Posterior vena cava (tissue), 2 donors: Measurements from ENCODE around the gene PTPRT. TPM values are rescaled to one million over a fixed set of nuclear protein-coding genes. Genes with fewer than 3 reads are reported as not detected.

Experiments used
- DNase-seq: peaks from one replicate; pipeline ENCODE4 v3.0.0-alpha.2; 2020; ENCODE audit warnings: low spot score
- intact Hi-C, 2 donors: fragments of 100-400 bp; cut with DNase I; formaldehyde crosslinking; loops; one replicate each; pipeline versions ENCODE4 v1.14.1 to v1.14.2; 2022 to 2023
- total RNA-seq, 2 donors: library from RNA; stranded (reverse); fragmentation: NEBNext Ultra II Directional; extraction: Animal tissue kit (Norgen Biotek cat#: 25700); gene quantifications; one replicate each; pipeline ENCODE4 v1.2.1, GENCODE V29; 2021
- donor health status: DM: yes; HTN: yes; CAD: no.
- donor health status: DM: yes; HTN: yes; CAD: no.

Gene PTPRT
- total RNA-seq, 2 donors from 2014 or later = 0.10 to 0.19 TPM

DNA sequence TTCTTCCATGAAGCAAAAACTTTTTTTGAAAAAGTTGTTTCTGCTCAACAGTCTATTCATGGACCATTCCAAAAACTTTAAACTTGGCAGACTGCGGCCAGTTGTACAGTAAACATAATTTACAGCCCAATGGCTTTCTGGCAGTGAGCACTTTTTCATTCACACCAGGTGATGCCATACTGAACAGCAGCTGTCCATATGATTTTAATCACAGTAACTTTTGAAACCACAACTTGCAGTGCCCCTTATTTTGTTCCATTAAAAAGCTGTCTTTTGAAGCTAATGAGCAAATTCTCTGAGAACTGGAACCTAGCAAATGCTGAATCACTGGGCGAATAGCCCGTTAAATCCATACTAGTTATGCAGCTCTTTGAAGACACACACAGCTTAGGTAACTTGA, 576.6 kb downstream of the PTPRT start:
- DNase-seq = no peak
- intact Hi-C loops = no loop called here

DNA sequence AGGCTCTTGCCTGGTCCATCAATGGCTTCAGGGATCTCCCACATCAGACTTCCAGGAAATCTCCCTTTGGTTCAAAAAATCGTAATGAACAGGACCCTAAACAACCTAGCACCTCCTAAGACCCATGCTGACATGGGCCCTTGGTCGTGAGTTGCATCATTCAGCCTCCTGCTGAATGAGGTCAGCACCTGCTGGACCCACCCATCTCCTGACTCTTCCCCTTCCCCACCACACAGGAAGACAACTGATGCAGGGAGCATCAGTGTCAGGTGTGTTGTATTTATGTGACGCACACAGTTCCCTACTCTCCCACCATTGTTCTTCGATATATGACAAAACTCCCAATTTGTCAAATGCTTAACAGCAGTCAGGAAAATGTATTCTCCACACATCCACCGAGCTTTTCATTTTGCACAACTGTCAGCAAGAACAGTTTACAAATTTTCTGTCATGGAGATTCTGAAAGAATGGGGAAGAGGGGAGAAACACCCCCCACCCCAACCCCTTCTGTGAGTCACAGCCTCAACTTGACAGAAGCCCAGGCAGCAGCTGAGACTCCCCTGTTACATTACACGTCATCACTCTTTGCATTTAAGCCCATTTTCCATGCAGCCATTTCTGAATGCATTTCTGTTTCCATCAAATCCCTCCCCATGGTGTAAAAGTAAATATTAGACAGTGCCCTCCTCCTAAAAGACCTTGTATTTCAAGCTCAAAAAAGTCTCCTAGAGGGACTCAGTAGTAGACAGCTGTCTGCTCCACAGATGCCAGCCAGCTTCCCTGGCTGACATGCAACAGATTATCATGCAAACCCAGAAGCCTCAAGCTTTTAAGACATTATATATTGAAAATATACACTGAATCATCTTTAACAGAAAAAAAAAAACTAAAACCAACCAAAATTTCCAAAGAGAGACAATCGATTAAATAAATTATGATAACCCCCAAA, 577.5 kb downstream of the PTPRT start:
- intact Hi-C loops = no loop called here
- no peak for DNase-seq

DNA sequence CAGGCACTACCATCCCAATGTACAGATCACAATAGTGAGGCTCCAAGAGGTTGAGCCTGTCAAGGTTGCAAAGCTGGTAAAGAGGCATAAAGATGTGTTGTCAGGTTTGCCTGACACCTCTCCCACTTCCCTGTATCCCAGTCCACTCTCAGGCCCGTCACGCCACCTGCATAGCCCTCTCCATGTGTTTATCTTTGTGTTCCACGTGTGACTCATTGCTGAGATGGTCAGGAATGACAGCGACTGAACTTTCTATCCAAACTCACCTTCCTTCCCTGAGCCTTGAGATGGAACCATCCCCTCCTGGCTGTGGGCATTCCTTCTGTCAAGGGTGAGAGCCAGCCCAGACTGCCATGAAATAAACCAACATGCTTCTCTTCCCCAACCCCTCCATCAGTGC, 578.3 kb downstream of the PTPRT start:
- no peak for DNase-seq
- intact Hi-C loops = no loop called here

DNA sequence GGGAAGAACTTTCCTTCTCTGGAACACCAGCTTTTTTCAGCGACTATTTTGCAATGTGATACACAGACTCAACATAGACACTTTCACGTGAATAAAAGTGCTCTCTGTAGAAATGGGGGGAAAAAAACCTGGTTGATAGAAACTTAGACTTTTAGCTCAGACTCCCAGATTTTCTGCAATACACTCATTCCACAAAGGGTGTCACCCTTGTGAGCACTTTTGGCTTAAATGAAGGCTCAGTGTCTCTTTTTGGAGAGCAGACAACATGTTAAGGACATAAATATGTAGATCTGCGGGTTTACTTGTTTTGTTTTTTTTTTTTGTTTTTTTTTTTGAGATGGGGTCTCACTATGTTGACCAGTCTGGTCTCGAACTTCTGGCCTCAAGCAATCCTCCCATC, 579.6 kb downstream of the PTPRT start:
- intact Hi-C loops = no loop called here
- no peak for DNase-seq

GRCh38 chr20:42609618-42610017, 580.1 kb downstream of the PTPRT start:
- intact Hi-C loops = no loop called here
- no peak for DNase-seq

- no peak for DNase-seq
- intact Hi-C loops = no loop called here
These were observed 584.4 kb downstream of the PTPRT start for GRCh38 chr20:42604998-42605956.

DNA sequence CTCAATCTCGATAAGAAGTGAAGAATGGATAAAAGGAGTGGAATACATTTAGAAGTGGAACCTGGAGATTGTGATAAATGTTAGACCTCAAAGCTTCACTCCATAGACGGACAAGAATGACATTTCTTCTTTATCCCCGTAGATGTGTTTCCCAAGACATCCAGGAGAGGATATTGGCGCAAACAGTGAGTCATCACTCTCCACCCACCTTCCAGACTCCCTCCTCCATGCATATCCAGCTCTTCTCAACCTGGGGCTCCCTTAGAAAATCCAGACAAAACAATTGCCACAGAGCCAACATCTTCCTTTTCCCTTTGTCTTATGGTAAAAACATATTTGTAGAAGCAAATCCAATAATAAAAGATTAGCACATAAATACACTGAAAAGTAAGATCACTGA, 586.1 kb downstream of the PTPRT start:
- intact Hi-C loops = no loop called here
- DNase-seq = no peak

- intact Hi-C loops = no loop called here
- DNase-seq = no peak
These were observed 591.1 kb downstream of the PTPRT start for GRCh38 chr20:42598581-42598980.

- intact Hi-C loops = no loop called here
These were observed 594.1 kb downstream of the PTPRT start for GRCh38 chr20:42595625-42596024.

GRCh38 chr20:42594659-42595058, 595.0 kb downstream of the PTPRT start:
- DNase-seq = no peak
- intact Hi-C loops = no loop called here

More at GRCh38 chr20:42595625-42596024, 594.1 kb downstream of the PTPRT start:
- DNase-seq = no peak

- no peak for DNase-seq
- intact Hi-C loops = no loop called here
These were observed 595.7 kb downstream of the PTPRT start for GRCh38 chr20:42594011-42594410.

DNA sequence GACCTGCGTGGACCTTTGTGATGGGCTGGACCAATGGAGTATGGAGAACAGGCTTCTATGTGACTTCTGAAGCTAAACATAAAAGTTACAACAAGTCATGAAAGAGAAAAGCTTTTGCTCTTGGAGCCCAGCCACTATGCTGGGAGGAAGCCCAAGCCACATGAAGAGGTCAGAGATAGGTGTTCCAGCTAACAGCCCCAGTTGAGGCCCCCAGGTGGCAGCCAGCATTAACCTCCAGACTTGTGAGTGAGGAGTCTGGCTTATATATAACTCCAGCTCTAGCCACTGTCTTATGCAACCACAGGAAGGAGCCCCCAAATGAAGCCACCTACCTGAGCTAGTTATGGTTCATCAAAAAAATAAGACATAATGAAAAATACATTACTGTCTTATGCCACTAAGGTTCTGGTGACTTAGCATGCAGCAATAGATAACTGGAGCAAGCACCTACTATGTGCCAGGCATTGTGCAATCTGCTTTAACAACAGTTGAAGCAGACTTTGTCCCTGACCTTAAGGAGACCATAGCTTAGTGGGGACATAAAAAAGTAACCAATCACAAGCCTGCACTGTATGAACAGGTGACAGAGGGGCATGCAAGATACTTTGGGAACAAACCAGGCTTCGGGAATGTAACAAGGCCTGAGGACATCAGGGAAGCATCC, 599.6 kb downstream of the PTPRT start:
- no peak for DNase-seq
- intact Hi-C loops = no loop called here

DNA sequence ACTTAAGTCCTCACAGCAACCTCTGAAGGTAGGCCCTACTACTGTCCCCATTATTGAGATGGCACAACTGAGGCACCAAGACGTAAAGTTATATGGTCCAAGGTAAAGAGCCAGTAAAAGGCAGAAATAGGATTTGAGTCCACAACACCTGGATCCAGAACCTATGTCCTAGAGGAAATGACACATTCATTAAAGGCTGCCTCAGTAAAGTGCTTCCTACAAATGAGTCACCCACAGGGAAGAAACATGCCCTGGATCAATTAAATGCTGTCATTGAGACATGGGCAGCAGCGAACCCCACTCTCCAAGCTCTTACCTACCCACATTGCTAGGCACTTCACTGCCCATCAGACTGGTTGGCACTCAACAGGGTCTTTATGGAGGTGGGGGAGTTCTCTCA, 600.9 kb downstream of the PTPRT start:
- intact Hi-C loops = no loop called here
- DNase-seq = no peak

GRCh38 chr20:42587427-42587826, 602.3 kb downstream of the PTPRT start:
- intact Hi-C loops = no loop called here
- no peak for DNase-seq

- intact Hi-C loops = no loop called here
- DNase-seq = no peak
These were observed 608.4 kb downstream of the PTPRT start for GRCh38 chr20:42581311-42581710.

- no peak for DNase-seq
- intact Hi-C loops = no loop called here
These were observed 613.5 kb downstream of the PTPRT start for GRCh38 chr20:42576167-42576566.

DNA sequence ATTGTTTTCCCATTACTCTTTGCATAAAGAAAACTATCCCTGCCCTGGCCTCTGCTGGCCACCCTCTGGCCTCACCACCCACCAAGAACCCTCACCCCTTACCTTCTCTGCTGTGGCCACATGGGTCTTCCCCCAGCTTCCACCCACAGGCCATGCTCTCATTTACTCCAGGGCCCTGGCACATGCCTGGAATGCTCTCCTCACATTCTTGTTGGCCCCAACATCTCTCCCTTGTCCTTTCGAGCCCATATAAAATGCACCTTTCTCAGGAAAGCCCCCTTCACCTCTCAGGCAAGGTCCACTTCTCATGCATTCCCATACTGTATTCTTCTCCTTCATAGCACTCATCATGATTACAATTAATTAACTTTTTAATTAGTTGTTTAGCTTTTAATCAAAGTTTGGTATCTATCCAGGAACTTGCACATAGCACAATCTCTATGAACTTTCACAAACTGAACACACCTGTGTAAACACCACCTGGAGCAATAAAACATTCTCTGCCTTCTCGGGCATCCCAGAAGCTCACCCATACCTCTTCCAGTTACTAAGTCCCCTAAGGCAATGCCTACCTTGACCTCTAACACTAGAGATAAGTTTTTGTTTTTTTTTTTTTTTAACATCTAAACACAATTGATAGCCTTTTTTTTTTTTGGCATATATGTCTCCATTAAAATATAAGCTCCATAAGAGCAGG, 617.2 kb downstream of the PTPRT start:
- intact Hi-C loops = no loop called here
- no peak for DNase-seq

DNA sequence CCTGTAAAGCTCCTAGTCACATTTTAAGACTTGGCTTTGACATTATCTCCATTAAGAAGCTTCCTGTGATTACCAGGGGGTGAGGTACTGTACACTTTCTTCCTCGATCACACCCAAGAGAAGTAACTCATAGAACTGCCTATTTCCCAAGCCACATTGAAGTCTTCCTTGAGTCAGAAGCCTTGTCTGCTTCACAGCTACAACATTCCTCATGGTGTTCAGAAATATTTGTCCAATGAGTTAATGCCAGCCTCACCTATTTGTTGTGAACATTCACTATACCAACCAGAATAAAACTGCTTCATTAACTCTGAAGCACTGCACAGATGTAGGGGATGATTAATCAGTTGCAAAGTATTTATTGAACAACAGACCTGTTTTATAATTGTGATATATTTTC, 622.3 kb downstream of the PTPRT start:
- no peak for DNase-seq
- intact Hi-C loops = no loop called here
